Activated CD8-positive, alpha-beta memory T cell treated with anti-CD3 and anti-CD28 coated beads for 48 hours (primary cell): ENCODE results near the gene BTBD2.

Source experiments
- DNase-seq, 3 experiments: peaks; one replicate each; pipeline ENCODE4 v3.0.0-alpha.2; 2020; ENCODE audit warnings: low read depth in 2 of 3, low spot score in 2 of 3

Gene BTBD2

DNA sequence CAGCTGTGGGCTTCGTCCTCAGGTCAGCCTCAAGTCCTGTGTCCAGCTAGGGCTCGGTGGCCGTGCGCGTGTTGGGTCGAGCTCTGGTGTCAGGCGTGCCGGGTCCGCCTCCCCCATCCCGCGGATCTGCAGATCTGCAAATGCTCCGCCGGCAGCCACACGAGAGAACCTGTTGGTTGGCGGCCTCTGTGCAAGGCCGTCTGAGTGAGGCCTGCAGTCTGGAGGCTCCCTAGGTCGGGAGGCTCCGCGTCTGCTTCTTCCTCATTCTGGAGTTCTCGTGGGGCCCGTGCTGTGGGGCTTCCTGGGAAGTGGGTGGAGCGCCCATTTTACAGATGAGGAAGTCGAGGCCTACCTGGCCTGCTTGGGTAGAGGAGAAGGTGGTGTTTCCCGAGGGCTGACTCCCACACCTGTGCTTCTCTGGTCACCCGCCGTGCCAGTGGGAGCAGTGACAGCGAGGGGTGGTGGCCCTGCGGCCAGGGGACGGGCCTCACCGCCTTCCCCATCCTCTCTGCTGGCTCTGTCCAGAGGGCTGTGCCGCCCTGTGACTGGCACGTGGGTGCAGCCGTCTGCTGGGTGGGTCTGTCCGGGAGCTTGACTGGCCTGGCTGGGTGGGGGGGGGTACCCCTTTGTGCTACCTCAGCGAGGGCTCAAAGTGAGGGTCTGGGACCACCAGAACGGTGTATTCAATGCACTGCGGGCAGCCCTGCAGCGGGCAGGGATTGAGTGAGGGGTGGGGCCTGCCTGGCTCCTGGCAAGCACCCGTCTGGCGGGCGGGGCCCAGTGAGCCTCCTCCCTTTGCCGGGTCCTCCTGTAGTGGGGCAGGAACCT is 71.2 kb downstream of the BTBD2 start:
- DNase-seq = no peak

DNA sequence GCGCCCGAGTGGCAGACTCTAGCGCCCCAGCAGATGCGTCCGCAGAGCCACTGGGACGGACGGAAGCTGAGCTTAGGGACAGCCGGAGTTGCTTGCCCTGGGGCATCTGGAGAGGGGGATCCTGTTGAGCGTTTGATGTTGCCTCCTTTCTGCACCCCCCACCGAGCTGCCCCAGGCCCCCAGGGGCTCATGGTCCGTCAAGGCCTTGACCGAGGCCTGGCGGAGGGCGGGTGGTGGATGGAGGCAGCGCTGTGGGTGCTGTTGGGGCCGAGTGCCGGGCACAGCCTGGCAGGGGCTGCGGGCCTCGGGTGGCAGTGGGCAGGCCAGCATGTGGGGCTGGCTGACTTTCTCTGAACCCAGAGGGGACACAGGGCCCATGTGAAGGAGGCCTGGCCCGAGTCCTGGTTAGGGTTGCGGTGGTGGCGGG is 71.8 kb downstream of the BTBD2 start:
- DNase-seq = no peak

DNA sequence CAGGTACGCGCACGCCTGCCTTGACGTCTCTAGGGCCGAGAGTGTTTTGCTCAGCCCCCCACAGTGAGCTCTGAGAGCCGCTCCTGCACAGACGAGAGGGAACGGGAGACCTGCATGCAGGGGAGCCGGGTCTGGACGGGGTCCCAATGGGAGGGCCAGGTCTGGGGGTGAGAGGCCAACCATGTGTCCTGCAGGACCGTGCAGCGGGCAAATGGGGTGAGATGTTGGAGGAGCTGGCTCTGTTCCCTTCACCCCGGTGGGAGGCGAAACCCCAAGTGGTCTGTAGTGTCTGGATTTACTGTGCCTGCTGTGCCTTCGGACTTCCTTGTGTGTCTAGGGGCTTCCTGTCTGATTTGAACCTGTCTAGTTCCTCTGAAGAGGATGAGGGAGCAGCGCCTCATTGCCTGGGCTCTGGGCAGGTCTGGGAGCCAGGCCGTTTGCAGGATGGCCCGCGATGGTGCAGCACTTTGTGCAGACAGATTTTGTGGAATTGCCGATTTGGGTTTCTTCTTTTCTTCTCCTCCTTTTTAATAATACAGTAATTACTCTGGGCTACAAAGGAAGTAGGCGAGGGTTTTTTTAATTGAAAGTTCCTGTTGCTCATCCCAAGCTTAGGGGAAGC is 72.5 kb downstream of the BTBD2 start:
- no peak for DNase-seq

DNA sequence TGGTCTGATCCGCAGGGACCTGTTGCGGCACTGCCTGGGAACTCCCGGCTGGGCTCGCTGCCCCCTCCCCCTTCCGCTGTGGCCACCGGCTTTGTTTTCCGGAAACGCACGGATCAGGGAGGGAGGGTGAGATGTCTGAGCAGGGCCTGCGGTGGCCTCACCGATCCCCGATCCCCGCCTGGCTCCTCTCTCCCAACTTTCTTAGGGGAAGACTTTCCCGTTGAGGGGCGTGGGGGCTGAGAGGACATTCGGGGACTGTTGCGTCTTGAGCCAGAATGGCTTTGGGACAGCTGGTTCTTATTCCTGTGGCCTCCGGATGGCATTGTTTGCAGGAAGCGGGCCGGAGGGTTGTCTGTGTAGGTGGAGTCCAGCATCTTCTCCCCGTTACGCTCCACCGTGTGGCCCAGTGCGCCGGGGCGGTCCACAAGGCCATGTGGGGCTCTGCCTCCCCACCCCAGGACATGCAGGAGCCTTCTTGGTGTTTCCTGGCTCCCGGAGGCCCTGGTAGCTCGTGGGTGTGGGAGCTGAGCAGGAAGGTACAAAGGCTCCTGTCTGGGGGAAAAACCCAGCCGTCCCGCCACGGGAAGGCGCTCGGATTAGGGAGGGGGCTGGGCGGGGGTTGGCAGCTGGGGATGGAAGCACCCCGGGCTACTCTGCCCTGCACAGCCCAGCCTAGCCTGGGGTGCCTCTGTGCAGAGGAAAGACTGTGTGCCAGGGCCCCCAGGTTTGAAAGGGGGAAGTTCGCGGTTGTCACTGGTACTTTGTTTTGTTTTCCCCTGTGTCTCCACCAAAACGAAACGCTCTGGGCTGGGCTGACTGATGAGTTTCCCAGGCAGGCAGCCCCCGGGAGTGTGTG is 73.2 kb downstream of the BTBD2 start:
- DNase-seq = peak; percentile 40 to 71 (median 45)

DNA sequence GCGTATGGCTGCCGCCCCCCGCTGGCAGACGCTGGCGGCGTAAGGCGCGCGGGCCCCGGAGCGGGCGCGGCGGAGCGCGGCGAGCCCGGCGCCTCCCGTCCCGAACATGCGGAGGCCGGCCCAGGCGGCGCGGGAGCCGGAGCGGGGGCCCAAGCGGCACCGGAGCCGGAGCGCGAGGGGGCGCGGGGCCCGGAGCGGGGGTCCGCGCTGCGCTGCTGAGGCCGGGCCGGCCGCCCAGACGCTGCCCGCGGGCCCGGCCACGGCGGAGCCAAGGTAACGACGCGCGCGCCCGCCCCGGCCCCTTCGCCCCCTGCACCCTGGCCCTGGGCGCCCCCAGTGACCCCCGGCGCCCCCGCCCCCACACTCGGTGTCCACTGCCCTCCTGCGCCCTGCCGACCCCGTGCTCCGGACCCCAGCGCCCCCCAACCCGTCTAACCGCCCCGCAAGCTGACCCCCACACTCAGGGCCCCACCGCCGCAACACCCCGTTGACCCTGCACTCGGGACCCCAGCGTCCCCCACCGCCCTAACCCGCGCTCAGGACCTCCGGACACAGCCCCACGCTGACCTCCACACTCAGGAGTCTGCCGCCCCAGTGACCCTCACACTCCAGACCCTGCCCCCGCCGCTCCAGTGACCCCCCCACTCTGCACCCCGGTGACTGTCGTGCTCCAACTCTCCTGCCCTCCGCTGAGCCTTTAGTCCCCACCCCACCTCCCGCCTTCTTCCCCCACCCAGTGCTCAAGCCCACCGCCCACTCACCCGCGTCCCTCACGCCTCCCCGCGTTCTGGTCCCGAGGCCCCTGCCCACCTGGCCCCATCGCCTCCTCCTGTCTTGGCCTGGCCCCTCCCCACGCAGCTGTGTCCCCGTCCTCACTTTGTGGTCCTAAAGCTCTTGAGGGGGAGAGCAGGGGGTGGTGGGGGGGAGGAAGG is 74.1 kb downstream of the BTBD2 start, which contains the start of gene CSNK1G2:
Gene CSNK1G2 (plus strand): TSS at position 27 of the 932 bp plus-strand sequence. CDS start 28,601 bp downstream, outside the sequence.
- DNase-seq = no peak

DNA sequence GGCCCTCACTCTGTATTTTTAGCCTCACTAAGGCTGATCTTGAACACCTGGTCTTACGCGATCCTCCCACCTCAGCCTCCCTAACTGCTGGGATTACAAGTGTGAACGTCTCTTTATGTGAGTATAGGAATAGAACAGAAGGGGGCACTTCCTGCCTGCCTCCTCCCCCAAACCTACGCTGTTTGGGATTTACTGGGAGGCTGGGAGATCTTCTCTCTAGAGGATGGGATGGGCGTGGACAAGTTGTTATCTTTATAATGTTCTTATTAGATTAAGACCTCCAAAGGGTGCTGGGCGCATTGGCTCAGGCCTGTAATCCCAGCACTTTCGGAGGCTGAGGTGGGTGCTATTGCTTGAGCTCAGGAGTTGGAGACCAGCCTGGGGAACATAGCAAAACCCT is 77.4 kb downstream of the BTBD2 start:
- no peak for DNase-seq

DNA sequence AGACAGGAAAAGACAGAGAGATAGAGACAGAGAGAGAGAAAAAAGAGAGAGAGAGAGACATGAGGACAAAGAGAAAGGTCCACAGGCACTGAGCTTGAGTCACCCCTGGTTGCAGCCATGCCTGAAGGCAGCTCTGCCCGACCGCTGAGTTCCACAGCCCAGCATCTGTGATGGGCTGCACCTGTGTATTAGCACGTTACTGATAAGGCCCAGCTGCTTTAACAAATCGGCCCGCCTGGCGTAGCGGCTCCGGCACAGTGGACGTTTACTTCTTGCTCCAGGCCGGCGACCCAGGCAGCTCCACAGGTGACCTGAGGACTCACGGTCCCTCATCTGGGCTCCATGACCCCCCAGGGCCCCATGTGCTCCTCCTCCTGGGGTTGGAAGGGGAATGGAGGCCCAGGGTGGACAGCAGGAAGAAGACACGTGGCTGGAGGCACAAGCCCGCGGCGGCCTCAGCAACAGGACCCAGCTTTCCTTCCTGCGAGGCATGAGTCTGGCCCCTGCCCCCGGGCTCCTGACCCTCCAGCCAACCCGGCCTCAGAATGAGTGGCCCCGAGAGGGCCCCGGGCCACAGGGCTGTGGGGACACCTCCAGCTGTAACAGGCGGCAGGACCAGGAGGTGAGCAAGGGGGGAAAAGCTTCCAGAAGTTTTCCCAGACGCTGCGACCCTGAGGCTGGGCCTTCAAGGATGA is 78.5 kb downstream of the BTBD2 start:
- DNase-seq = no peak

DNA sequence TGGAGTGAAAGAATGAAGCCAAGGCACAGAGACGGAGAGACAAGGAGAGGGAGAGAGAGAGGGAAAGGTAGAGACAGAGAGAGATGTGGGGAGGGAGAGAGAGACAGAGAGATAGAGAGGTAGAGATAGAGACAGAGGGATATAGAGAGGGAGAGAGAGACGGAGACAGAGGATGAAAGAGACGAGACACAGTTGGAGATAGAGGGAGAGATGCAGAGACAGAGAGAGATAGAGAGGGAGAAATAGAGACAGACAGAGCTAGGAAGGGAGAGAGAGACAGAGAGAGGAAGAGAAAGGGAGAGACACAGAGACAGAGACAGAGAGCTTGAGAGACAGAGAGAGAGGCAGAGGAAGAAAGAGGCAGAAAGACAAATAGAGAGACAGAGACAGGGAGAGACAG is 79.1 kb downstream of the BTBD2 start:
- no peak for DNase-seq

DNA sequence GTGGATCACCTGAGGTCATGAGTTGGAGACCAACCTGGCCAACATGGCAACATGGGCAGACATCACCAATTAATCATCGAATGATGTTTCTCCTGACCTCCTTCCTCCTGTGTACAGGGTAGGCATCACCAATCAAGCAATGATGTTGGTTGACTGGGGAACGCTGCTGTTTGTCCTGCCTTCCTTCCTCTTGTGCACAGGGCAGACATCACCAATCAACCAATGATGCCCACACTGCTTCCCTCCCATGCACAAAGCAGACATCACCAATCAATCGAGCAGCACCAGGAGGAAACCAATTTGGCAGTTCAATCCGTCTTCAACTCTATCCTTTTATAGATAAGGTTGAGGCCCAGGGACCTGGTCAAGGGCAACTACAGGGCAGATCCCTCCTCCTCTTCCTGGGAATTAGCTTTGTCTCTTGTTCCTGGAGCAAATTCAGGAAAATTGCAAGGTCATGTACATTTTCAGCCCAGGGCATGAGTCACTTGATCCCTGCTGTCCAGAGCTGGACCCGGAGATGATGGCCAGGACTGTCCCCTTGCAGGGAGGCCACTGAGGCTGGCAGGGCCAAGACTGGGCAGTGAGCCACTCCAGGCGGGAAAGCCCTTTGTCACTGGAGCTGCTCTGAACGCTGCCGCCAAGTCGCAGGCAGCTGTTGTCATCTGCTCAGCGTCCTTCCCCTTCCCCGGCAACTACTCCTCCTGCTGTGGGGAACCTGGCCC is 79.9 kb downstream of the BTBD2 start:
- no peak for DNase-seq
